Liver (tissue), 3 donors: ENCODE data around the gene RCOR3.

Source experiments
- ATF3 ChIP-seq: IDR thresholded peaks from 2 replicates; pipeline ENCODE4 v1.6.1; 2016; ENCODE audit warnings: antibody characterized with exemption
- CTCF ChIP-seq: fragments of 150-350 bp; IDR thresholded peaks from 2 replicates; pipeline ENCODE4 v1.5.1; 2017; ENCODE audit warnings: improper control_type of control experiment, low read depth, low read length; ENCODE audit not compliant: missing input control
- EGR1 ChIP-seq, 2 donors: IDR thresholded peaks; 2 replicates each; pipeline ENCODE4 v1.6.1; 2016 to 2018; ENCODE audit warnings: antibody characterized with exemption in 2 of 2, low read depth in 2 of 2
- GABPA ChIP-seq, 2 donors: IDR thresholded peaks in 1 of 2; conservative IDR thresholded peaks in 1 of 2; 2 replicates each; pipeline ENCODE4 v1.6.1; 2016; ENCODE audit warnings: antibody characterized with exemption in 2 of 2, mild to moderate bottlenecking in 1 of 2, moderate library complexity in 1 of 2
- JUND ChIP-seq, 2 donors: IDR thresholded peaks; 2 replicates each; pipeline ENCODE4 v1.6.1; 2016; ENCODE audit warnings: antibody characterized with exemption in 2 of 2
- RAD21 ChIP-seq, 2 donors: IDR thresholded peaks; 2 replicates each; pipeline ENCODE4 v1.6.1; 2016; ENCODE audit warnings: antibody characterized with exemption in 2 of 2, mild to moderate bottlenecking in 2 of 2
- REST ChIP-seq: IDR thresholded peaks from 2 replicates; pipeline ENCODE4 v1.6.1; 2016; ENCODE audit warnings: antibody characterized with exemption, mild to moderate bottlenecking
- RXRA ChIP-seq, 2 donors: IDR thresholded peaks; 2 replicates each; pipeline ENCODE4 v1.6.1; 2017 to 2018; ENCODE audit warnings: antibody characterized with exemption in 2 of 2, mild to moderate bottlenecking in 1 of 2
- YY1 ChIP-seq: IDR thresholded peaks from 2 replicates; pipeline ENCODE4 v1.6.1; 2016; ENCODE audit warnings: antibody characterized with exemption, mild to moderate bottlenecking
- ZBTB33 ChIP-seq: IDR thresholded peaks from 2 replicates; pipeline ENCODE4 v1.6.1; 2016; ENCODE audit warnings: antibody characterized with exemption
- donor health status: healthy.
- donor health status: healthy.

- no peak for TF ChIP-seq RAD21 (IDR thresholded peaks at IDR 0.05)
- TF ChIP-seq CTCF: no peak
- no peak for TF ChIP-seq ATF3
- TF ChIP-seq GABPA (IDR thresholded peaks at IDR 0.05 in 1 of 2, conservative IDR thresholded peaks at IDR 0.05 in 1 of 2): no peak
- TF ChIP-seq YY1: no peak
- TF ChIP-seq JUND (IDR thresholded peaks at IDR 0.05): no peak
- TF ChIP-seq EGR1 (IDR thresholded peaks at IDR 0.05; ENCODE audit: low read depth in 2 of 2): no peak
- TF ChIP-seq REST: no peak
- TF ChIP-seq RXRA (IDR thresholded peaks at IDR 0.05): no peak
- no peak for TF ChIP-seq ZBTB33
These were observed 84.4 kb downstream of the RCOR3 start for GRCh38 chr1:211343607-211344006.
